ENCODE measurements around the gene CCL4.
A peak's percentile ranks its signal among the peaks of the same experiment; 100 is the strongest.

CCL4 gene

DNA sequence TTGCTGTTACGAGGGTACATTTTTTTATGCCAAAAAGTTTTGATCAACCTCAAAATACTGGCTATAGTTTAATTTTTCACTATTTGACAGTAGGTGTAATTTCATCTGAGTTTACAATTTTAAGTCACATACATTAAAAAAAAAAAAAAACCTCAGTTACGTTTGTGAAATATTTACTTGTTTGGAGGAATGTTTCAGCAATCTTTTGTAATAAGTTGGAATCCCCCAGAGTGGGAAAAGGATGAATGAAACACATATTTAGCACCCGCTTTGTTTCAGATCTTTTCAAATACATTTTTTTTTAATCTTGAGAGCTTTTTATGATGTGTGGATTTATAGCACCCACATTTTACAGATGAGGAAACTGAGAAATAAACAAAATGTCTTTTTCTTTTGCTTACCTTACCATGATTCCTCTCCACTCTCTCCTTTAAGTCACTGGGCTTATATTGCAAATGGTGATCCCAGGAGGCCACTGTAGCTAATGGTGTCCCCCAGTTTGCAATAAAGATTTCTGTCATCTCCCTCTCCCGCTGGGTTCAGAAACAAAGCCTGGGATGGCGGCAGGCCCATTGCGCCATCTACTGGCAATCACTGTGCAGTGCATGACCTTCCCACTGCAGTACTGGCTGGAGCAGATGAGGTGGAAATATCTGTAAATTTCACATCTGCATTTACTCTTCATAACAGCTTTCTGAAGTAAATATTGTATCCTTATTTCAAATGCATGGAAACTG, 45.1 kb downstream of the CCL4 start:
- DNase-seq: peak; percentile 71

DNA sequence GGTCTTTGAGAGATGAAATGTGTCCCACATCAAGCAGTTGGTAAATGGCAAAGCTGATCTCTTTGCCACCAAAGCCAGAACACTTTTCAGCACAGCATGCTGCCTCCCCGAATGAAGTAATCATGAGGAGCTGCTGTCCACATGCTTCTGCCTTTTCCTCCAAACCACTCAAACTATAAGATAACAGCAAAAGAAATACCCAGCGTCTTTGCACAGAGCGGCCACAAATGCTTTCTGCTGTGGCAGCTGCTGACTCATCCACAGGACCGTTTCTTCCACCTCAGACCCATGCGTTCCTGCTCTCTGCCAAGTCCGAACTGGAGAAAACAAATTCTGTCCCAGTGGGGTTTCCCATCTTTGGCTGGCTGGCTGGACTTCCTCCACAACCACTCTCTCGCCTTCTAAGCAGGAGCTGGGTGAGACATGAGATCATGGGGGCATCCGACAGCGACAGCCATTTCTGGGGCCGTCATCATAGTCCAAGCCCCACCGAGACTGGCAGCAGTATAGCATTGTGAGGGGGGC, 45.7 kb downstream of the CCL4 start:
- DNase-seq: no peak

DNA sequence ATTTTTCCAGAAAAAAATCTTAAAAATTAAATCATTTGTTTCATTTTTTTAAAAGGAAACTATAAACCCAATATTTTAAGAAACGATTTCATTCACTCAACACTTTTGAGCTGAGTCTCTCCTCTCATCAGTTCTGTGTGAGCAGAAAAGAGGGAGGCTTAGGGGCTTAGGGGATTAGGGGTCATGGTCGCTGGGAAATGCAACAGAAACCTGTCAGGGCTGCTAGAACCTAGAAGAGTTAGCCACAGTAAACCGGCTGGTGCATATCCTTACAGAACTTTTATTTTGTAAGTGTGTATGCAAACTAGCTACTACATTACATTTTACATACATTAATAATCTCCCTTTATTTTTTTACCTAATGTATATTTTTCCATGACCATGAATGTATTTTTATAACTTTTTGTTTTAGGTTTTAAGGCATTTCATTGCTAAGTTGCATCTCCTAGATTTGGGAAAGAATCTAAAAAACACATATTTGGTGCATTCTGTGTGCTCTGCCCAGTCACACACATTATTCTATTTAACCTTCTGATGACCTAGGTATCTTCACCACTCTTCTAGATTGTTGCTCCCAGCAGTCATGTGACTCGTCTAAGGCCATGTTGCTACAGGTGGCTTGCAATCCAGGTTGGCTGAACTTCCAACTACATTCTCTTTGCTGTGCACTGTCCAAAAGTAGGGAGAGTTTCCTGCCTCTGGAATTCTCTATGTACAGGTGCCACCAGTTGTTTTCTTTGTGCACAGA, 48.4 kb downstream of the CCL4 start:
- DNase-seq: no peak

DNA sequence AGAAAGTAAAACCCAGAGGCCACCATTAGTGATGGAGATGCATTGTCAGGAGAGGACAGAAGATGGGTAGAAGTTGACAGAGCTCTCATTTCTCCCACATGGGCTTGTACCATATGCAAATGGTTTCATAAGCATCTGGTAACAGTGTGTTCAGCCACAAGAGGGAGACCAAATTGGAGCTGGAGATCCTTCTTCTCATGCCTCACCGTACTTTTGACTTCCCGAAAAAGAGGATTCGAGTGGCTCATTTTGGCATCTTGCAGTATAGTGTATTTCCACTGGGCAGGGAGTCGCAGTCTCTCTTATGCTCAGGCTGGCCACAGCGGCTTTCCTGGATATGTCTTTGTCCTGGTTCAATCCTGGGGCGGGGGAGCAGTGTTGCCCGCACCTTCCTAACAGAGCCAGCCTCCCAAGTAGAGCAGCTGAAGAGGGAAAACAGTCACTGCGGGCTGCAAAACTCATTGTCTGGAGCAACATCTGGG, 49.1 kb downstream of the CCL4 start:
- no peak for DNase-seq

DNA sequence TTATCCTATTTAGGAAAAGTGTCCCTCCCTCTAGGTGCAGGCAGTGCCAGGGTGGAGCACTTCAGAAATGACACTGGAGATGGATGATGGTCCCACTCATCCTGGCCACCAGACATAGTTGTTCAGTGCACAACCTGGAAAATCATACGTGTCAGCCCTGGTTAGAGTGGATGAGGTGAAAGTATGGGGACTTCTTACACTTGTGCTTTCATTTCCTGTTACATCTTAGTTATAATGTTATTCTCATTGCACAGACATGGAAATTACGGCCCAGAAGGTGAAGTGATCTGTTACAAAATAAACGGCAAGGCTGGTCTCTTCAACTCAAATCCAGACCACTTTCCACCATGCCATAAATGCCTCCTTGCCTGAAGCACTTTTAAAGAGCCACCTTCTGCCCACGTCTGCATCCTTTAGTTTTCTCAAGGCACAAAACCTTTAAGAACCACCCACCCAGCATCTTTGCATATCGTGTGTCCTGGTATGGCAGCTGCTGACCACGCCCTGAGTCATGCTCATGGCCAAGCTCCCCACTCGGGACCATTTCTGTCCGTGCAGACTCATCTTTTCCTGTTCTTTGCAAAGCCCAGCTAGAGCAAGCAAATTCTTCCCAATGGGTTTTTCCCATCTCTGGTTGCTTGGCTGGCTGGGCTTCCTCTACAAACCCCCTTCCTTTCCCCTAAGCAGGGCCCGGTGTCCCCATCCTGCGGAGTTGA, 50.4 kb downstream of the CCL4 start:
- no peak for DNase-seq

Data from CD4-positive, alpha-beta T cell treated with Interleukin-4 for 4 hours (primary cell).